D341Med (cell line): ENCODE results near the gene SLC14A1.

ENCODE experiments used
- DNase-seq: peaks from one replicate; pipeline ENCODE4 v3.0.0; 2012; ENCODE audit warnings: low spot score

SLC14A1 gene

GRCh38 chr18:45724601-45725000, 620 bp downstream of the SLC14A1 start:
- DNase-seq = no peak

GRCh38 chr18:45725336-45725735, 1.4 kb downstream of the SLC14A1 start:
- DNase-seq = no peak

- DNase-seq = no peak
Measured at GRCh38 chr18:45726603-45727002, 2.6 kb downstream of the SLC14A1 start.

GRCh38 chr18:45727068-45727467, 3.1 kb downstream of the SLC14A1 start:
- DNase-seq = no peak

GRCh38 chr18:45728336-45729010, 4.5 kb downstream of the SLC14A1 start:
- no peak for DNase-seq

GRCh38 chr18:45730832-45731575, 7.0 kb downstream of the SLC14A1 start:
- DNase-seq = no peak

- DNase-seq = no peak
Measured at GRCh38 chr18:45731716-45732115, 7.7 kb downstream of the SLC14A1 start.

GRCh38 chr18:45733535-45733934, 9.6 kb downstream of the SLC14A1 start:
- DNase-seq = no peak

GRCh38 chr18:45734505-45734904, 10.5 kb downstream of the SLC14A1 start:
- no peak for DNase-seq

GRCh38 chr18:45734944-45735343, 11.0 kb downstream of the SLC14A1 start:
- no peak for DNase-seq

- no peak for DNase-seq
Measured at GRCh38 chr18:45738660-45739059, 14.7 kb downstream of the SLC14A1 start.

- DNase-seq = no peak
Measured at GRCh38 chr18:45739268-45739667, 15.3 kb downstream of the SLC14A1 start.

GRCh38 chr18:45739848-45740247, 15.9 kb downstream of the SLC14A1 start:
- no peak for DNase-seq

GRCh38 chr18:45741056-45741455, 17.1 kb downstream of the SLC14A1 start:
- no peak for DNase-seq

- no peak for DNase-seq
Measured at GRCh38 chr18:45745817-45746461, 22.0 kb downstream of the SLC14A1 start.

GRCh38 chr18:45748501-45748900, 24.5 kb downstream of the SLC14A1 start:
- DNase-seq = no peak

- no peak for DNase-seq
Measured at GRCh38 chr18:45749918-45750689, 26.1 kb downstream of the SLC14A1 start.

- DNase-seq = no peak
Measured at GRCh38 chr18:45751766-45752165, 27.8 kb downstream of the SLC14A1 start.

- DNase-seq = no peak
Measured at GRCh38 chr18:45752681-45753080, 28.7 kb downstream of the SLC14A1 start.

GRCh38 chr18:45753286-45753685, 29.3 kb downstream of the SLC14A1 start:
- DNase-seq = no peak

- no peak for DNase-seq
Measured at GRCh38 chr18:45755934-45756333, 32.0 kb downstream of the SLC14A1 start.

GRCh38 chr18:45757005-45757404, 33.0 kb downstream of the SLC14A1 start:
- no peak for DNase-seq
